Measurements from ENCODE around the gene SNCA. TPM values are rescaled to one million over a fixed set of nuclear protein-coding genes. Genes with fewer than 3 reads are reported as not detected.

The SNCA gene
- polyA plus RNA-seq, 4 donors = 0.89 to 12.7 (median 3.1) TPM

DNA sequence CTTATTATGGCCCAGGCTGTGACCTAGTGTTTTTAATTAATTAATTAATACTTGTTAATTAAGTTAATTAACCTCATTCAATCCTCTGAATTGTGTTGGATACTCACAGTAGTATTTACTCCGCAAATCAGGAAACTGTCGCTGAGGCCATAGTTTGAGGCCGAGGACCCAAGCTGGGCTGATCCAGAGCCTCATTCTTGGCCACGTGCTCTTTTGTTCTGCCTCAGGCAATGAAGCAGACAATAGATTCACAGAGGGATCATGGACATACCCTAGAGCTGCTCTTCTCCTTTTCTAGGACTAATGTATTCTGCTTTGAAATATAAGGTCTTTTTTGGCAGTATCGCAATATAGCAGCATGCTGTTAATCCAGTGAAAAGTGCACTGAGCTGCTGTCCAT lies 24.0 kb upstream of the SNCA start:
- Histone ChIP-seq H3K27me3 (ENCODE audit: control insufficient read depth in 3 of 3, insufficient read depth in 3 of 3, low read length in 3 of 3) (peaks cover 0 to 5% (median 2%) of the 10 kb centered on the region in 3 donors), H3K36me3 (ENCODE audit: control insufficient read depth in 3 of 3, insufficient read depth in 2 of 3, low read depth in 1 of 3, low read length in 3 of 3) (no peaks in the 10 kb centered on the region), H3K27ac (ENCODE audit: low read depth in 1 of 3, low read length in 2 of 3) (no peak overlapping the region), H3K4me1 (ENCODE audit: control insufficient read depth in 3 of 3, insufficient read depth in 2 of 3, low read depth in 1 of 3, low read length in 2 of 3) (no peaks in the 10 kb centered on the region), H3K9me3 (ENCODE audit: control insufficient read depth in 2 of 2, insufficient read depth in 1 of 2, low read depth in 1 of 2, low read length in 1 of 2) (peaks cover 0 to 10% of the 10 kb centered on the region in 2 donors), H3K4me3 (ENCODE audit: low read depth in 1 of 3, low read length in 3 of 3) (no peak overlapping the region)
- 92 to 95% (median 93%) methylated on average over 5 of the region's 5 CpGs for WGBS, 3 donors
- FAIRE-seq (no peak), DNase-seq (no peak)

GRCh38 chr4:89855236-89855635 lies 18.3 kb upstream of the SNCA start:
- H3K4me1 ChIP-seq (ENCODE audit: control insufficient read depth in 3 of 3, insufficient read depth in 2 of 3, low read depth in 1 of 3, low read length in 2 of 3) = no peaks in the 10 kb centered on the region
- peaks cover 0 to 11% of the 10 kb centered on the region in 2 donors for H3K9me3 ChIP-seq (ENCODE audit: control insufficient read depth in 2 of 2, insufficient read depth in 1 of 2, low read depth in 1 of 2, low read length in 1 of 2)
- no peaks in the 10 kb centered on the region for H3K36me3 ChIP-seq (ENCODE audit: control insufficient read depth in 3 of 3, insufficient read depth in 2 of 3, low read depth in 1 of 3, low read length in 3 of 3)
- no peak for FAIRE-seq
- no peaks in the 10 kb centered on the region for H3K27me3 ChIP-seq (ENCODE audit: control insufficient read depth in 3 of 3, insufficient read depth in 3 of 3, low read length in 3 of 3)
- H3K4me3 ChIP-seq (ENCODE audit: low read depth in 1 of 3, low read length in 3 of 3) = no peak overlapping the region
- H3K27ac ChIP-seq (ENCODE audit: low read depth in 1 of 3, low read length in 2 of 3) = no peak overlapping the region
- DNase-seq = no peak
- 43 to 58% (median 52%) methylated on average over 3 of the region's 3 CpGs for WGBS, 3 donors

GRCh38 chr4:89847571-89848325 lies 10.8 kb upstream of the SNCA start:
- 74 to 93% (median 92%) methylated on average over 1 of the region's 1 CpG for WGBS, 3 donors
- Histone ChIP-seq H3K27me3 (ENCODE audit: control insufficient read depth in 3 of 3, insufficient read depth in 3 of 3, low read length in 3 of 3) (no peaks in the 10 kb centered on the region), H3K36me3 (ENCODE audit: control insufficient read depth in 3 of 3, insufficient read depth in 2 of 3, low read depth in 1 of 3, low read length in 3 of 3) (no peaks in the 10 kb centered on the region), H3K9me3 (ENCODE audit: control insufficient read depth in 2 of 2, insufficient read depth in 1 of 2, low read depth in 1 of 2, low read length in 1 of 2) (peaks cover 0 to 7% of the 10 kb centered on the region in 2 donors), H3K27ac (ENCODE audit: low read depth in 1 of 3, low read length in 2 of 3) (no peak overlapping the region), H3K4me3 (ENCODE audit: low read depth in 1 of 3, low read length in 3 of 3) (no peak overlapping the region), H3K4me1 (ENCODE audit: control insufficient read depth in 3 of 3, insufficient read depth in 2 of 3, low read depth in 1 of 3, low read length in 2 of 3) (no peaks in the 10 kb centered on the region)
- FAIRE-seq (no peak), DNase-seq (no peak)

DNA sequence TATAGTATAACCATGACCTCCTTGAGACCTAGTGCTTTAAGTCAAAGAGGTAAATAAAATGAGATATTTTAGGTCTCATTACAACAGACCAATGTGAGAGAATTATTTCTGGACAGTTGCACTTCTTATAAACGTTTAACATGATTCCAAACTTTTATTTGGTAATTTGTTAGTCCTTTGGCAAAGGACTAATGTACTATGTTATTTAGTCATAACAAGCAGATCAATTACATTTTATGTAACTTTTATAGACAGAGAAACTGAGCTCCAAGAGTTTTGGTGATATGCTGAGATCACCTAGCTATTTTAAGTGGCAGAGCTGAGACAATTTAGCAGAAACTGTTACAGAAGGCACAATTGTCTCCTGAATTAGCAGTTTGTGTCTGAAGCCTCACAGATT lies 2.6 kb upstream of the SNCA start:
- 60 to 74% (median 69%) methylated on average over 1 of the region's 1 CpG for WGBS, 3 donors
- Histone ChIP-seq H3K4me3 (ENCODE audit: low read depth in 1 of 3, low read length in 3 of 3) (no peak overlapping the region), H3K36me3 (ENCODE audit: control insufficient read depth in 3 of 3, insufficient read depth in 2 of 3, low read depth in 1 of 3, low read length in 3 of 3) (no peaks in the 10 kb centered on the region), H3K27ac (ENCODE audit: low read depth in 1 of 3, low read length in 2 of 3) (no peak overlapping the region), H3K4me1 (ENCODE audit: control insufficient read depth in 3 of 3, insufficient read depth in 2 of 3, low read depth in 1 of 3, low read length in 2 of 3) (peaks cover 0 to 9% (median 2%) of the 10 kb centered on the region in 3 donors), H3K9me3 (ENCODE audit: control insufficient read depth in 2 of 2, insufficient read depth in 1 of 2, low read depth in 1 of 2, low read length in 1 of 2) (no peaks in the 10 kb centered on the region), H3K27me3 (ENCODE audit: control insufficient read depth in 3 of 3, insufficient read depth in 3 of 3, low read length in 3 of 3) (peaks cover 0 to 31% (median 16%) of the 10 kb centered on the region in 3 donors)
- FAIRE-seq = no peak
- DNase-seq = no peak

DNA sequence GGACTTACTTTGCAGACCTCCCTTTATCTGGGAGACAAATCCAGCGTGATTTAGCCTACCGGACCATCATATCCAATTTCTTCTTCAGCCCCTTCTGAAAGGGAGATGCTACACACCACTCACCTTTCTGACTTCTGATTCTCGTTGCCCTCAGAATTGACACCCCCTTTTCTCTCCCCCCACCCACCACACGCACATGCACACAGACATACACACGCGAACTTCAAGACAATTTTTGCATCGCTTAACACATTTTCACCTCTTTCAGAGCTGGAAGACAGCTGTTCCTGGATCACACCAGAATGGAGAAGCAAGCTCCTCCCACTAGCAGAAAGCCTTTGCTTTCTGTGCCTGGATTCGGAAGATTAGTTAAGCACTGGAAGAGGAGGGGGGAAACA lies 1.0 kb upstream of the SNCA start:
- DNase-seq (peak; percentile 6 to 21), FAIRE-seq (no peak)
- Histone ChIP-seq H3K27ac (ENCODE audit: low read depth in 1 of 3, low read length in 2 of 3) (no peak overlapping the region), H3K4me1 (ENCODE audit: control insufficient read depth in 3 of 3, insufficient read depth in 2 of 3, low read depth in 1 of 3, low read length in 2 of 3) (peaks cover 0 to 9% (median 2%) of the 10 kb centered on the region in 3 donors), H3K27me3 (ENCODE audit: control insufficient read depth in 3 of 3, insufficient read depth in 3 of 3, low read length in 3 of 3) (peaks cover 0 to 31% (median 16%) of the 10 kb centered on the region in 3 donors), H3K4me3 (ENCODE audit: low read depth in 1 of 3, low read length in 3 of 3) (peak overlapping the region in 1 of 3 donors; percentile 52), H3K36me3 (ENCODE audit: control insufficient read depth in 3 of 3, insufficient read depth in 2 of 3, low read depth in 1 of 3, low read length in 3 of 3) (no peaks in the 10 kb centered on the region), H3K9me3 (ENCODE audit: control insufficient read depth in 2 of 2, insufficient read depth in 1 of 2, low read depth in 1 of 2, low read length in 1 of 2) (no peaks in the 10 kb centered on the region)
- WGBS, 3 donors = 2 to 5% (median 4%) methylated on average over 8 of the region's 8 CpGs

DNA sequence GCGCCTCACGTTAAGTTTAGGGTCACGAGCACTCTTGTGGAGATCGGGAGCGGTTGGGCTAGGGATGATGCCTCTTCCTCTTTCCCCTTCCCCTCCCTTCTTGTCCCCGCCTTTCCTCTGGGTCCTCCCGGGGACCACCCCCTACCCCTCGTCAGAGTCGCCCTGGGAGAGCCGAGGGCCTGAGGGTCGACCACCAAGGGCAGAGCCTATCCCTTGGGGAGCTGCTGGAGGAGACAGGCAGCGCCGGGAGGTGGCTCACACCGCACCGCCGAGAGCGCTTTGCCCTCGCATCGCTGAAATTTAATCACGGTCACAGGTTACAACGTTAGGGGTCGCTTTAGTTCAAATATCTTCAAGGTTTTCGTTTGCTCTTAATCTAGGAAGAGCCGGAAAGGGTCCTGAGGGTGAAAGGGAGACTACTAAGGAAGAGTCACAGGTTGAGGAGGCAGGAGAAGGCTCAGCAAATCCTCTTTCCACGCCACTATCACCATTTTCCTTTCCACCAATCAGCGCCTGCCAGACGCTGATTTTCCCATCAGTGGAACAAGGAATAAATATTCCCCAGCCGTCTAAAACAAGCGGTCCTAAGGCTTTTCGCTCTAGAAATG lies 528 bp upstream of the SNCA start:
- 1 to 2% (median 1%) methylated on average over 30 of the region's 30 CpGs for WGBS, 3 donors
- Histone ChIP-seq H3K4me1 (ENCODE audit: control insufficient read depth in 3 of 3, insufficient read depth in 2 of 3, low read depth in 1 of 3, low read length in 2 of 3) (peaks cover 0 to 9% (median 2%) of the 10 kb centered on the region in 3 donors), H3K4me3 (ENCODE audit: low read depth in 1 of 3, low read length in 3 of 3) (peak overlapping the region; percentile 43 to 52 (median 49)), H3K27ac (ENCODE audit: low read depth in 1 of 3, low read length in 2 of 3) (peak overlapping the region in 1 of 3 donors; percentile 21), H3K27me3 (ENCODE audit: control insufficient read depth in 3 of 3, insufficient read depth in 3 of 3, low read length in 3 of 3) (peaks cover 0 to 31% (median 16%) of the 10 kb centered on the region in 3 donors), H3K9me3 (ENCODE audit: control insufficient read depth in 2 of 2, insufficient read depth in 1 of 2, low read depth in 1 of 2, low read length in 1 of 2) (no peaks in the 10 kb centered on the region), H3K36me3 (ENCODE audit: control insufficient read depth in 3 of 3, insufficient read depth in 2 of 3, low read depth in 1 of 3, low read length in 3 of 3) (no peaks in the 10 kb centered on the region)
- DNase-seq (peak in 1 of 2 donors; percentile 40), FAIRE-seq (no peak)

DNA sequence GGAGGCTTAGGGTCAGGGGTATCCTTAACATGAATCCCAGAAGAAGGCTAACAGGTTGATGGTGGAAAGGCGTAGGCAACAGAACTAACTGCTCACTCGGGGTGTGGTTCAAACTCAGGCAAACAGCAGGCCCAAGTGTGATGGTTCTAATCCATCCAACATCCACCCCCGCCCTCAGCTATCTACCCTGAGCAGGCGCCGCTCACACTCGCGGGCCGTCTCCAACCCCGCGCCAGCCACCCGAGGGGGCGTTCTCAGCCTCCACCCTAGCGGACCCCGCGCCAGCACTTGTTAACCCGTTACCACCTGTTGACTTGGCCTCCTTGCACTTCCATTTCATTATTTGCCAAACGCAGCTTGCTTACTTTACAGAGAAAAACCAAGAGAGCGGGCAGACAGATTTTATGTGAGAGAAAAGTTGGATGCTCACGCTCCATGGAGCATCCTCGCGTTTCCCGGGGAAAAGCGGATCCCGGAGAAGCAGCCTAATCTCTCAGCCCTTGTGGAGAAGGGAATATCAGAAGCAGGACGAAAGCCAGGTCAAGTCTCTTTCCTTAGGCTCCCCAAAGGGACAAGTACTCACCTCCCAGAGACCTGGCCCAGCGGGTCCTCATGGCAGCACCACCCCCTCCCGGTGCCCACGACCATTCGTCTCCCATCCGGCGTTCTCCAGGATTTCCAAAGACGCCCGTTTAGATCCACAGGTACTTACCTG lies 773 bp downstream of the SNCA start:
- no peaks in the 10 kb centered on the region for H3K36me3 ChIP-seq (ENCODE audit: control insufficient read depth in 3 of 3, insufficient read depth in 2 of 3, low read depth in 1 of 3, low read length in 3 of 3)
- H3K27me3 ChIP-seq (ENCODE audit: control insufficient read depth in 3 of 3, insufficient read depth in 3 of 3, low read length in 3 of 3) = peaks cover 0 to 31% (median 16%) of the 10 kb centered on the region in 3 donors
- no peak overlapping the region for H3K27ac ChIP-seq (ENCODE audit: low read depth in 1 of 3, low read length in 2 of 3)
- peaks cover 0 to 9% (median 2%) of the 10 kb centered on the region in 3 donors for H3K4me1 ChIP-seq (ENCODE audit: control insufficient read depth in 3 of 3, insufficient read depth in 2 of 3, low read depth in 1 of 3, low read length in 2 of 3)
- no peaks in the 10 kb centered on the region for H3K9me3 ChIP-seq (ENCODE audit: control insufficient read depth in 2 of 2, insufficient read depth in 1 of 2, low read depth in 1 of 2, low read length in 1 of 2)
- H3K4me3 ChIP-seq (ENCODE audit: low read depth in 1 of 3, low read length in 3 of 3) = peak overlapping the region in 1 of 3 donors; percentile 52
- FAIRE-seq = no peak
- peak in 1 of 2 donors; percentile 4 for DNase-seq
- WGBS, 3 donors = 7 to 14% (median 11%) methylated on average over 33 of the region's 33 CpGs

DNA sequence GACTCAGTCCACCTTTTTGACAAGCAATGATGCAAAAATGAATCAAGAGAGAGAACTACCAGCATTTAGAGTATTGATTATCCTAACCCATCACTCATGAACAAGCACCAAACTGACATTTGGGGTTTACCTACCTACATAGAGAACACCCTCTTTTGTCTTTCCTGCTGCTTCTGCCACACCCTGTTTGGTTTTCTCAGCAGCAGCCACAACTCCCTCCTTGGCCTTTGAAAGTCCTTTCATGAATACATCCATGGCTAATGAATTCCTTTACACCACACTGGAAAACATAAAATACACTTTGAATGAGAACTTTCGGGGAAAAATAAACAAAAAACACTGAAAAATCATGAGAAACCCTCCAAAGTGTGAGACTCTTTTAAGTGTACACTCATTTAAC lies 1.5 kb downstream of the SNCA start:
- Histone ChIP-seq H3K27me3 (ENCODE audit: control insufficient read depth in 3 of 3, insufficient read depth in 3 of 3, low read length in 3 of 3) (peaks cover 0 to 27% (median 16%) of the 10 kb centered on the region in 3 donors), H3K27ac (ENCODE audit: low read depth in 1 of 3, low read length in 2 of 3) (no peak overlapping the region), H3K36me3 (ENCODE audit: control insufficient read depth in 3 of 3, insufficient read depth in 2 of 3, low read depth in 1 of 3, low read length in 3 of 3) (no peaks in the 10 kb centered on the region), H3K4me1 (ENCODE audit: control insufficient read depth in 3 of 3, insufficient read depth in 2 of 3, low read depth in 1 of 3, low read length in 2 of 3) (peaks cover 0 to 9% (median 2%) of the 10 kb centered on the region in 3 donors), H3K9me3 (ENCODE audit: control insufficient read depth in 2 of 2, insufficient read depth in 1 of 2, low read depth in 1 of 2, low read length in 1 of 2) (no peaks in the 10 kb centered on the region), H3K4me3 (ENCODE audit: low read depth in 1 of 3, low read length in 3 of 3) (no peak overlapping the region)
- 71 to 83% (median 78%) methylated on average over 1 of the region's 1 CpG for WGBS, 3 donors
- DNase-seq (no peak), FAIRE-seq (no peak)
